Hematopoietic multipotent progenitor cell treated with erythropoietin and hydrocortisone succinate and interleukin-3 and kit ligand, for 8 days (in vitro differentiated cells): ENCODE results near the gene NOL3.

Experiments
- DNase-seq: peaks from one replicate; pipeline ENCODE4 v3.0.0-alpha.2; 2015

Gene NOL3

GRCh38 chr16:67173323-67173722, 3.0 kb downstream of the NOL3 start:
- DNase-seq, result no peak

- peak; percentile 85 for DNase-seq
These were observed 3.7 kb downstream of the NOL3 start for GRCh38 chr16:67173808-67174705.

DNA sequence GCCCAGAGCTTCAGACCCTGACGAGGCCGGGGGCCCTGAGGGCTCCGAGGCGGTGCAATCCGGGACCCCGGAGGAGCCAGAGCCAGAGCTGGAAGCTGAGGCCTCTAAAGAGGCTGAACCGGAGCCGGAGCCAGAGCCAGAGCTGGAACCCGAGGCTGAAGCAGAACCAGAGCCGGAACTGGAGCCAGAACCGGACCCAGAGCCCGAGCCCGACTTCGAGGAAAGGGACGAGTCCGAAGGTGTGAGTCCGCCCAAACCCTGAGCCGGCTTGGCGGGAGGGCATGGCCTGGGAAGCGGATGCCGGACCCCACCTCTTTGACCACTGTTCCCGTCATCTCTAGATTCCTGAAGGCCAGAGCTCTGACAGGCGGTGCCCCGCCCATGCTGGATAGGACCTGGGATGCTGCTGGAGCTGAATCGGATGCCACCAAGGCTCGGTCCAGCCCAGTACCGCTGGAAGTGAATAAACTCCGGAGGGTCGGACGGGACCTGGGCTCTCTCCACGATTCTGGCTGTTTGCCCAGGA, 4.4 kb downstream of the NOL3 start:
- DNase-seq, result no peak

DNA sequence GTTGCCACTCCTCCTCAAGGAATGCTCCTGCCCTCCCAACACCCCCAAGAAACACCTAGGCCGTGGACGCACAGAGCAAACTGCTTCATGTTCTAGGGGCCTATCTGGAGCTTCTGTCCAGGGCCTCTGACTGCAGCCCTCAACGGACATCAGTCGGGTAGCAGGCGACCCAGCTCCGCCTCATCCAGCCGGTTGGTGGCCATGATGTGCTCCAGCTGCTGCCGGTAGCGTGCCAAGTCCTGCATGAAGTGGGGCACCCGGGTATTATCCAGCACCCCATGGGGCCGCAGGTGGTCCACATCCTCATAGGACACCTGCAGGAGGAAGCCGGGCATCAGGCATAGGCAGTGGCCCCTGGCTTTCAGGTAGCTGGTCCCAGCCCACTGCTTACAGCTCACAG, 6.3 kb downstream of the NOL3 start:
- no peak for DNase-seq

GRCh38 chr16:67177743-67178699, 7.7 kb downstream of the NOL3 start:
- DNase-seq, result peak; percentile 37

DNA sequence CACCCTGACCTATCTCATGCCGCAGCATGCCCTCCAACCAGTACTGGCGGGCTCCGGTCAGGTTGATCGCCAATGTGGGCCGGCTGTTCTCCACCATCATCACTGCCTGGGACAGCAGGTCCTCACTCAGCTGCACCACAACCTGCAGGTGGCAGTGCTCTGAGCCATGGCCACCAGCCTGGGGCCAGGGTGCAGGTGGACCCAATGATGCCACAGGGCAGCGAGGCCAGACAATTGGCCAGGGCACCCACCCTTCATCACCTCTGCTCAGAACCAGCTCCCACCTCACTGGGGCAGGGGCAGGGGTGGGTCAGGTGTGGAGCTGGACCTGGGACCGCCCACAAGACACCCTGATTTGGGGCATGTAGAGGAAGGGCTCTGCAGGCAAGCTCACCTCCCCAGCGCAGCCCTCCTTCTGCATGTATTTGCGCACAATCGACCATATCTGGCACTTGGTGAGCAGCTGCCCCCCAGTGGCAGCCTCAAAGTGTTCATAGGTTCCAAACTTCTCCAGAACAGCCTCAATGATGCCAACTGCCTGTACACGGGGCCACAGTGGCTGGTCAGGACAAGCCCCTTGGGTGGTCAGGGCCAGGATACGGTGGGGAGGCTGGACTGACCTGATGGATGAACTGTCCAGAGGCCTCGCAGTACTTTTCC, 9.2 kb downstream of the NOL3 start:
- peak; percentile 52 for DNase-seq

GRCh38 chr16:67180166-67180565, 9.8 kb downstream of the NOL3 start:
- DNase-seq, result no peak

DNA sequence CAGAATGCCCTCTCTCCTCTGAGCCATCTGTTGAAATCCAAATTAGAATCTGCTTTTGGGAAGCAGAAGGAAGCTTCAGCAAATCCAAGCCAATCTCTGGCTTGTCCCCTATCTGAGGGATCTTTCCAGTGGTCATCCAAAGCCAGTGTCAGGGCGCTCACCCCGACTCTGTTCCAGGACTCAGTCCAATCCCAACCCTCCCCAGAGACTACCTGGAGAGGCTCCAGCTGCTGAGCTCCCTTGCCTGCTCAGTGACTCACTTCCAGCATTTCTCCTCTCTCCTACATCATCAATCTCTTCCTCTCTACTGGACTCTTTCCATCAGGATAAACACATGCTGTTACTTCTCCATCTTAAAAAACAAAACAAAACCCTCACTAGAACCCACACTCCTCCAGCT, 11.0 kb downstream of the NOL3 start:
- DNase-seq, result no peak

DNA sequence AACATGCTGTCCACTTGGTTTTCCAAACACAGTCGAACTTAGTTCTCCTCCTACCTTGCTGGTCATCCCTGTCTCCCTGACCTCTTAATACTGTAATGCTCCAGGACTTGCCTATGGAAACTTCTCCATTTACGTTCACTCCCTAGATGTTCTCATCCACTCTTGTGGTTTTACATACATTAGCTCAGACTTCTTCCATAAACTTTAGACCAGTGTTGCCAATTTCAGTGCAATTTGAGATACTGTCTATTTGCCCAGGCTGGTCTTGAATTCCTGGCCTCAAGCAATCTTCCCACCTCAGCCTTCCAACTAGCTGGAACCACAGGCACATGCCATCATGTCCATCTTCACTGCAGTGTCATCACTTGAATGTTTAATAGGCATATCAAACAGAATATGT, 11.9 kb downstream of the NOL3 start:
- no peak for DNase-seq

DNA sequence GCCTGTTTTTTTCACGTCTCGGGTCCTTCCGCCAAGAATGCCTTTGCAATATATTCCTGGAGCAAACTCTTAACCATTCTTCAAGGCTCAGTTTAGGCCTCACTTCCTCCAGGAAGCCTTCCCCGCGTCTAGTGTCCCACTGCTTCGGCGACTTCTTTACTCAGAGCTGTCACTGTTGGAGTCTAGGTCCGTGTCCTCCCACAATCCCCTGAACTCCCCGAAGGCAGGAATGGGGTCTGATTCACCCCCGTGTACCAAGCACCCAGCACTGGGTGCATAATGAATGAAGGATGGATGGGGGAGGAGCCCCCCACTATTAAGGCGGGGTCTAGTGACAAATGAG, 12.9 kb downstream of the NOL3 start:
- no peak for DNase-seq

- peak; percentile 99 for DNase-seq
These were observed 13.5 kb downstream of the NOL3 start, which contains the start of gene MATCAP1 for GRCh38 chr16:67183627-67184452. MATCAP1 (minus strand) TSS chr16:67183963; CDS start chr16:67180610, 3,353 bp downstream.

GRCh38 chr16:67184453-67184994, 14.2 kb downstream of the NOL3 start:
- no peak for DNase-seq

- peak; percentile 85 for DNase-seq
These were observed 14.8 kb downstream of the NOL3 start for GRCh38 chr16:67184995-67185650.

DNA sequence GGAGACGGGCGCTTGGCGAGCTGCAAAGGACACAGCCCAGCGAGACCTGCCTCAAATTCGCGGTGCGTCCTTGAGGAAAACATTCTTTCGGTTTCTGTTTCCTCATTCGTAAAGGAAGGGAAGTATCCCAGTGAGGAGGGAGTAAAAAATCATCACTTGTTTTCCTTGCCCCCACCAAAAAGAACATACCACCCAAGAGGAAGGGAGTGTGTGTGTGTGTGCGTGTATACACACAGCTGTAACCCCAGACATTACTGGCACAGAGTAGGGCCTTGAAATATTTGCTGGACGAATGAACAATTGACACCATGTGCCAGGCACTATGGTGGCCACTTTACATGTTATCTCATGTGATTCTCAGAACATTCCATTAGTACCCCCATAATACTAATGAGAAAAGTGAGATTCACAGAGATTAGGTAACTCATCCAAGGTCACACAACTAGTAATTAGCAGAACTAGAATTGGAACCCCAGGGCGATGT, 15.4 kb downstream of the NOL3 start:
- no peak for DNase-seq

- DNase-seq, result no peak
These were observed 16.2 kb downstream of the NOL3 start for GRCh38 chr16:67186550-67186950.

- no peak for DNase-seq
These were observed 17.0 kb downstream of the NOL3 start for GRCh38 chr16:67187175-67187890.

DNA sequence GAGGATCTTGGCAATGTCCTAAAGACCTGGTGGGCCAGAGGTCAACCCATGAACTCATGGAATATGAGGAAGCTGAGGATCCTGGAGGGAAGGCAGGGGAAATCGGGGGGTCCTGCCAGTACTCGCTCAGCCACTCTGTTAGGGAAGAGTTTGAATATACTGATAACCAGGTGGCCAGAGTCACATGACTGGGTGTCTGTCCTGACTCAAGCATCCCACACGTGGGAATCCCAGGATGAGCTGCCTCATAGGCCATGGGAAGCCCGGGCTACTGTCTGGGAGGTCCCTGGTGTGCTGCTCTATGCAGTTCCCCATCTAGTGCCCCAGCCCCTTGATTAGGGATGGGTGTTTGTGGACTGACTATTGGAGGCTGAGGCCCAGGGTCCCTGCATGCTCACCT, 18.0 kb downstream of the NOL3 start:
- DNase-seq, result no peak

DNA sequence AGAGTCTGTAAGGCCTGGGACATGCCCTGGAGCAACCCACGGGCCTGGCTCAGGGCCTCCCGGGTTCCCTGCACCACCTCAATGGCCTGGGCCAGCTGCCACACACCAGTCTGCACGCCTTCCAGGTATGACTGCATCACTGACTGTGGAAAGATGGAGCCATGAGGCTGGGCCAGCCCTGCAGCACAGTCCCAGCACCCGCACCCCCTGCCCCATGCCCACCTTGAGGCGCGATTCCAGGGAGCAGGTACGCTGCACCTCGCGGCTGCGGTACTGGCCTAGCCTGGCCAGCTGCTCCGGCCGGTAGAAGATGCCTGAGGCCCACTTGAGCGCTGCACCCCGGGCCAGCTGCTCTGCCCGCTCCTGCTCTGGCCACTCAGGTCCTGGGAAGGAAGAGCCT, 18.5 kb downstream of the NOL3 start:
- no peak for DNase-seq

GRCh38 chr16:67190041-67190440, 19.7 kb downstream of the NOL3 start, which contains the start of gene EXOC3L1:
EXOC3L1 (minus strand) TSS chr16:67190136; CDS start chr16:67189676, 460 bp downstream.
- no peak for DNase-seq
